Epithelial cell of esophagus (primary cell): ENCODE measurements around the gene XIAP.
A peak's percentile ranks its signal among the peaks of the same experiment; 100 is the strongest.
"Not testable (repeated sequence)": the region's sequence is repeated elsewhere in the genome, so short reads cannot be mapped to it uniquely, and the experiment has no call there.

Source experiments
- DNase-seq: peaks from one replicate; pipeline ENCODE4 v3.0.0; 2010; ENCODE audit warnings: low read depth
- H3K4me3 ChIP-seq: 2 replicates; pipeline ENCODE4 v1.5.1; 2011; ENCODE audit warnings: mild to moderate bottlenecking, low read length, control low read depth
- CTCF ChIP-seq: IDR thresholded peaks from 2 replicates; pipeline ENCODE4 v1.5.1; 2011; ENCODE audit warnings: low read depth, mild to moderate bottlenecking, low read length, control low read depth, inconsistent platforms; ENCODE audit not compliant: insufficient read depth; ENCODE audit errors: missing control alignments

XIAP gene

GRCh38 chrX:123833387-123833786 lies 26.5 kb upstream of the XIAP start:
- peak; percentile 64 for DNase-seq
- no peak overlapping the region for H3K4me3 ChIP-seq
- TF ChIP-seq CTCF = peak; percentile 71

GRCh38 chrX:123834116-123834515 lies 25.7 kb upstream of the XIAP start:
- TF ChIP-seq CTCF = no peak
- DNase-seq = no peak
- H3K4me3 ChIP-seq = no peak overlapping the region

GRCh38 chrX:123835661-123836371 lies 24.0 kb upstream of the XIAP start:
- peak; percentile 17 for TF ChIP-seq CTCF
- DNase-seq = peak; percentile 79
- H3K4me3 ChIP-seq = no peak overlapping the region

GRCh38 chrX:123845129-123845528 lies 14.7 kb upstream of the XIAP start:
- DNase-seq, H3K4me3 ChIP-seq: not testable (repeated sequence)

- DNase-seq = peak; percentile 32
- TF ChIP-seq CTCF = no peak
- no peak overlapping the region for H3K4me3 ChIP-seq
Observed at GRCh38 chrX:123846577-123847038, 13.2 kb upstream of the XIAP start.

GRCh38 chrX:123847056-123847455 lies 12.8 kb upstream of the XIAP start:
- no peak for DNase-seq
- TF ChIP-seq CTCF = no peak
- H3K4me3 ChIP-seq = no peak overlapping the region

GRCh38 chrX:123849096-123849495 lies 10.8 kb upstream of the XIAP start:
- DNase-seq = no peak
- TF ChIP-seq CTCF = no peak
- H3K4me3 ChIP-seq = no peak overlapping the region

- peak; percentile 57 for DNase-seq
- not testable (repeated sequence) for H3K4me3 ChIP-seq
Observed at GRCh38 chrX:123849906-123850305, 9.9 kb upstream of the XIAP start.
